Effector memory CD8-positive, alpha-beta T cell (primary cell): ENCODE measurements around the gene PCNA.

Source experiments
- ATAC-seq: fragments of 150-1000 bp; cut with Tn5 transposase; replicated peaks from 2 replicates; pipeline ENCODE4 v1.10.0; 2021; ENCODE audit warnings: mild to moderate bottlenecking, moderate library complexity
- DNase-seq, 3 experiments: peaks; one replicate each; pipeline ENCODE4 v3.0.0; 2021
- H3K27ac Mint-ChIP-seq, 2 donors: one replicate each; pipeline ENCODE4 v1.8.0; 2022; ENCODE audit warnings: mild to moderate bottlenecking in 2 of 2, mixed read lengths in 2 of 2, moderate library complexity in 2 of 2
- H3K27me3 Mint-ChIP-seq, 2 donors: one replicate each; pipeline ENCODE4 v1.8.0; 2022; ENCODE audit warnings: mixed read lengths in 2 of 2
- H3K36me3 Mint-ChIP-seq: one replicate; pipeline ENCODE4 v1.8.0; 2022; ENCODE audit warnings: mild to moderate bottlenecking, moderate library complexity, mixed read lengths; ENCODE audit not compliant: insufficient read depth
- H3K4me1 Mint-ChIP-seq, 2 donors: one replicate each; pipeline ENCODE4 v1.8.0; 2022; ENCODE audit warnings: low read depth in 2 of 2, mixed read lengths in 2 of 2
- H3K4me3 Mint-ChIP-seq, 2 donors: one replicate each; pipeline ENCODE4 v1.8.0; 2022; ENCODE audit warnings: mild to moderate bottlenecking in 2 of 2, mixed read lengths in 2 of 2, moderate library complexity in 2 of 2
- H3K9me3 Mint-ChIP-seq, 2 donors: one replicate each; pipeline ENCODE4 v1.8.0; 2022; ENCODE audit warnings: mixed read lengths in 2 of 2

PCNA gene

DNA sequence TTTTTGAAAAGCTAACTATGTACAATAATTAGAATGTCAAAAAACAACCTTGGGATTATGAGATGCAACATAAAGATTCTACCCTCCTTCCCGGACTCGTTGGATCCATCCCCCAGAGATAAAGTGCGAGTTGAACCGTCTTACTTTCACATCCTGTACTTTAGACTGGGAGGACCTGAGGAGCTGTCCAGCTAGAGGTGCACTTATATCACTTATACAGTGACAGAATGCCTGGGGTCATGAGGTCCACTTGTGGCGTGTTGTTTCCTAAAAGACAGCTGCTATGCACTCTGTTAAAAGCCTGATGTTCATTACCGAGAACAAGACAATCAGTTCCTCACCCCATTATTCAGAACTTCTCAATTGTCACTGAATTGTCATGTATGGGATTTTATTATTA, 9.1 kb upstream of the PCNA start:
- Mint-ChIP-seq H3K27ac (peak overlapping the region in 1 of 2 donors; percentile 94), H3K9me3 (no peaks in the 10 kb centered on the region), H3K4me1 (peaks cover 25 to 30% of the 10 kb centered on the region in 2 donors), H3K36me3 (peaks cover 34% of the 10 kb centered on the region), H3K4me3 (peak overlapping the region in 1 of 2 donors; percentile 93), H3K27me3 (no peaks in the 10 kb centered on the region)
- DNase-seq (no peak), ATAC-seq (no peak)

DNA sequence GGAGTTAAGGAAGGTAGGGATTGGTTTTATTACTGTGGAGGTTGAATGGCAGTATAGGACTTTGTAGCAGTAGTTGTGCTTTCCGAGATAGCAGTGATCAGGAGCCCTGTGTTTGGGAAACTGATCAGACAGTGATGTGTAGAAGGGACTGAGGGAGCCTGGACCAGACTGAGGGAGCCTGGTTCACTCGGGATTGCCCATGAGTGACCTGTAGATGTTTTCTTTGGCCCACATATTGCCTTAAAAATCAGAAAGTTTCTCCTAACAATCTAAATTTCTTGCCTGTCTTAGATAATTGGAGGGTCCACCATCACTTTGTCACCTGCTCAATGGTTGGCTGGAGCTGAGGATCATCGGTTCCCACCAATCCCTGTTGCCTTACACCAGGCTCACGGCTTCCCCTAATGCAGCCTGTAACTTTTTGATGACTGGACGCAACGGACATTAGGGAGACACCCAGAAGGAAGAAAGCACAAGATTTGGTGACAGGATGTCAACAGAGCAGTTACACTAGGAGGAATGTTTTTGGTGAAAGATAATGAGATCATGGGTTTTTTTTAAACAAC, 8.2 kb upstream of the PCNA start:
- no peaks in the 10 kb centered on the region for H3K9me3 Mint-ChIP-seq

GRCh38 chr20:5127204-5127858, 7.6 kb upstream of the PCNA start:
- Mint-ChIP-seq H3K36me3 (peaks cover 30% of the 10 kb centered on the region), H3K4me3 (peak overlapping the region; percentile 88 to 93), H3K27me3 (no peaks in the 10 kb centered on the region), H3K9me3 (no peaks in the 10 kb centered on the region), H3K4me1 (peaks cover 27 to 30% of the 10 kb centered on the region in 2 donors), H3K27ac (peak overlapping the region; percentile 88 to 94)
- DNase-seq (peak; percentile 60 to 65 (median 65)), ATAC-seq (peak; percentile 52)

More for the DNA sequence above, 8.2 kb upstream of the PCNA start:
- Mint-ChIP-seq H3K36me3 (peaks cover 30% of the 10 kb centered on the region), H3K4me1 (peaks cover 26 to 30% of the 10 kb centered on the region in 2 donors), H3K27ac (peak overlapping the region; percentile 88 to 94), H3K4me3 (peak overlapping the region; percentile 88 to 93), H3K27me3 (no peaks in the 10 kb centered on the region)
- ATAC-seq (no peak), DNase-seq (no peak)

- Mint-ChIP-seq H3K4me1 (peaks cover 27 to 30% of the 10 kb centered on the region in 2 donors), H3K36me3 (peaks cover 30% of the 10 kb centered on the region), H3K27ac (peak within 1 kb of the TSS; percentile 88 to 94), H3K4me3 (peak within 1 kb of the TSS; percentile 88 to 93), H3K9me3 (no peaks in the 10 kb centered on the region), H3K27me3 (no peaks in the 10 kb centered on the region)
- DNase-seq (peak; percentile 98 to 99 (median 98)), ATAC-seq (peak; percentile 83)
Measured at GRCh38 chr20:5126512-5127203, 6.9 kb upstream of the PCNA start, which contains the start of gene CDS2. Gene CDS2, plus strand, starts transcription at chr20:5127008. Its CDS starts 85 bp downstream, at chr20:5127093.

DNA sequence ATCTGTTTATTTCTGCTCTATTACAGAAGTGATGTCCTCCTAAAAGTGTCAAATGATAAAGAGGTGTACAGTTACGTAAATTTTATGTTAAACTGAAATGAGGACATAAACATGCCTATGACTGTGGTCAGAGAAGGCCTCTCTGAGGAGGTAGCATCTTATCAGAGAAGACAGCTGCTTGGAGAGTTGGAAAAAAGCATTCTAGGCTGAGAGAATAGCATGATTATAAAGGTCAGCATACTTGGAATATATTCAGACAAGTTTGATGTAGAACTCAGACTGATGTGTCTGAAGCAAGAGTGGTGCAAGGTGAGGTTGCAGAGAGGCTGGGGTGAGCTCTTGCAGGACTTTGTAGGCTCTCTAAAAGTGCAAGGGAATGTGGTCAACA, 3.1 kb upstream of the PCNA start:
- H3K4me1 Mint-ChIP-seq = peaks cover 21 to 24% of the 10 kb centered on the region in 2 donors
- no peaks in the 10 kb centered on the region for H3K27me3 Mint-ChIP-seq
- DNase-seq (no peak), ATAC-seq (no peak)
- H3K27ac Mint-ChIP-seq = no peak overlapping the region
- H3K9me3 Mint-ChIP-seq = no peaks in the 10 kb centered on the region
- H3K4me3 Mint-ChIP-seq = no peak overlapping the region
- peaks cover 35% of the 10 kb centered on the region for H3K36me3 Mint-ChIP-seq

- ATAC-seq (no peak), DNase-seq (no peak)
- Mint-ChIP-seq H3K4me1 (peaks cover 8 to 14% of the 10 kb centered on the region in 2 donors), H3K4me3 (peak overlapping the region; percentile 85 to 90), H3K9me3 (no peaks in the 10 kb centered on the region), H3K27me3 (no peaks in the 10 kb centered on the region), H3K27ac (peak overlapping the region; percentile 92), H3K36me3 (peaks cover 48% of the 10 kb centered on the region)
Measured at GRCh38 chr20:5120185-5120476, 373 bp upstream of the PCNA start.

DNA sequence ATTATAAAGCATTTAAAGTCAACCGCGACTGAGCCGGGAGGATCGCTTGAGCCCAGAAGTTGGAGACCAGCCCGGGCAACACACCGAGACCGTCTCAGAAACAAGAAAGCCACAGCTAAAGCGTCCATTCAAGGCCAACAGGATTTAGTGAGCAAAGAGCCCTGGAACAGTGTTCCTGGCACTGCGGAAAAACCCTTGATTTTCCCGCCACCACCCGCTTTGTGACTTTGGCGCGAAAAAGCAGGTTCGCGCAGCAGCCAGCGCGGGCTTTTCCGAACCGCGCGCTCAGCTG, 669 bp downstream of the PCNA start:
- Mint-ChIP-seq H3K27me3 (no peaks in the 10 kb centered on the region), H3K4me1 (peaks cover 8 to 14% of the 10 kb centered on the region in 2 donors), H3K9me3 (no peaks in the 10 kb centered on the region), H3K4me3 (peak overlapping the region; percentile 85 to 90), H3K27ac (peak overlapping the region; percentile 92), H3K36me3 (peaks cover 54% of the 10 kb centered on the region)
- no peak for ATAC-seq
- DNase-seq = no peak

DNA sequence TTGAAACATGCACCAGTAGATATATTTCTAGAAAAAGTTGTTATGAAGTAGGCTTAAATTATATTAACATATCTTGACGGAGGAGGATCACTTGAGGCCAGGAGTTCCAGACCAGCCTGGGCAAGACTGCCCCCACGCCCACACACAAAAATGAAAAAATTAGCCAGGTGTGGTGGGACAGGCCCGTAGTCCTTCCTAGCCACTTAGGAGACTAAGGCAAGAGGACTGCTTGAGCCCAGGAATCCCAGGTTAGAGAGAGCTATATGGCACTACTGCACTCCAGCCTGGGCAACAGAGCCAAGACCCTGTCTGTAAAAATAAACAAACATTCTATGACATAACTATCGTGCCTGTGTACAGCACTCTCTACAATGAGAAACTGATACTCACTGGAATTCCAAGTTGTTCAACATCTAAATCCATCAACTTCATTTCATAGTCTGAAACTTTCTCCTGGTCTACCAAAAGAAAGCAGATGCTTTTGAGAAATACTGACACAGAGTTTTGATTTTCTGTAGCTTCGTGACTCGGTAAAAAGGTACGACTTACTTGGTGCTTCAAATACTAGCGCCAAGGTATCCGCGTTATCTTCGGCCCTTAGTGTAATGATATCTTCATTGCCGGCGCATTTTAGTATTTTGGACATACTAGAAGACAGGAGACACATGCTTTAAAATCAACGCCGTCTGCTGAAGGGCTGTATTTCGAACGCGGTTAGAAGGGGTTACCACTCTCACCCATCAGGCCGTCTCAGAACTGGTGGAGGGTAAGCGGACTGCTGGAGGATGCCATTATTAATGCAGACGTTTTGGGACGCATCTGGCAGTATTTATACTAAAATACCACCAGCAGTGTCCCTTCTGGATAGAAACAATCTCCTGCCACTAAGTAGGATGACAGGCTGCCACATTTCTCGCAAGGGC, 1.3 kb downstream of the PCNA start:
- ATAC-seq (no peak), DNase-seq (no peak)
- peaks cover 11 to 17% of the 10 kb centered on the region in 2 donors for H3K4me1 Mint-ChIP-seq
- H3K4me3 Mint-ChIP-seq = peak overlapping the region; percentile 85 to 90
- peak overlapping the region; percentile 92 for H3K27ac Mint-ChIP-seq
- no peaks in the 10 kb centered on the region for H3K27me3 Mint-ChIP-seq
- peaks cover 54% of the 10 kb centered on the region for H3K36me3 Mint-ChIP-seq
- H3K9me3 Mint-ChIP-seq = no peaks in the 10 kb centered on the region

GRCh38 chr20:5116875-5117274, 2.9 kb downstream of the PCNA start:
- Mint-ChIP-seq H3K4me1 (peaks cover 18 to 26% of the 10 kb centered on the region in 2 donors), H3K27me3 (no peaks in the 10 kb centered on the region), H3K27ac (no peak overlapping the region), H3K4me3 (no peak overlapping the region), H3K9me3 (no peaks in the 10 kb centered on the region), H3K36me3 (peaks cover 64% of the 10 kb centered on the region)
- no peak for DNase-seq
- ATAC-seq = no peak

- ATAC-seq = no peak
- H3K36me3 Mint-ChIP-seq = peaks cover 77% of the 10 kb centered on the region
- peaks cover 12 to 18% of the 10 kb centered on the region in 2 donors for H3K4me1 Mint-ChIP-seq
- H3K27ac Mint-ChIP-seq = peak overlapping the region in 1 of 2 donors; percentile 98
- H3K27me3 Mint-ChIP-seq = no peaks in the 10 kb centered on the region
- H3K4me3 Mint-ChIP-seq = no peak overlapping the region
- H3K9me3 Mint-ChIP-seq = no peaks in the 10 kb centered on the region
- no peak for DNase-seq
Measured at GRCh38 chr20:5114403-5114802, 5.4 kb downstream of the PCNA start.

- Mint-ChIP-seq H3K9me3 (no peaks in the 10 kb centered on the region), H3K4me3 (peak overlapping the region; percentile 88 to 95), H3K4me1 (peaks cover 12 to 18% of the 10 kb centered on the region in 2 donors), H3K27ac (peak overlapping the region; percentile 95 to 98), H3K36me3 (peaks cover 77% of the 10 kb centered on the region), H3K27me3 (no peaks in the 10 kb centered on the region)
- DNase-seq (no peak), ATAC-seq (no peak)
Measured at GRCh38 chr20:5113615-5113986, 6.2 kb downstream of the PCNA start.

DNA sequence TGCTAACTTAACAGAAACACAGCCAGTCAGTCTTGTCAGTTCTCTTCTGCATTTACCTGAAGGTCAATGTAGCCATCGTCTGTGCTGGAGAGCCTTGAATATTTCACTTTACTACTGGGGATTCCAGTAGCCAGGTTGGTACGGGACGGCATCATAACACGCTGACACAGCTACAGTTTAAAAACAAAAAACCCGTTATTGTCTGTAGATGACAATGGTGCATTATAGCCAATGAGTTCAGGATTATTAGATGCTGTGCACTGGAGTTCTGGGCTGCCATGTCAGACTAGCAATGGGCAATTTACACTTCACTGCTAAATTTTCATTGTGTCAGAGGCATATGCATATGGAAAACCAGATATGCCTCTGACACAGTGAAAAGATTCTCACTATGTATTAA, 10.5 kb downstream of the PCNA start:
- no peaks in the 10 kb centered on the region for H3K27me3 Mint-ChIP-seq
- H3K9me3 Mint-ChIP-seq = no peaks in the 10 kb centered on the region
- H3K4me1 Mint-ChIP-seq = peaks cover 13 to 14% of the 10 kb centered on the region in 2 donors
- ATAC-seq = no peak
- no peak overlapping the region for H3K4me3 Mint-ChIP-seq
- no peak overlapping the region for H3K27ac Mint-ChIP-seq
- peaks cover 69% of the 10 kb centered on the region for H3K36me3 Mint-ChIP-seq
- DNase-seq = no peak

- H3K9me3 Mint-ChIP-seq = no peaks in the 10 kb centered on the region
Measured at GRCh38 chr20:5104479-5104878, 15.3 kb downstream of the PCNA start.

More at GRCh38 chr20:5104479-5104878, 15.3 kb downstream of the PCNA start:
- Mint-ChIP-seq H3K27me3 (no peaks in the 10 kb centered on the region), H3K36me3 (peaks cover 81% of the 10 kb centered on the region), H3K4me1 (peaks cover 8 to 10% of the 10 kb centered on the region in 2 donors), H3K27ac (no peak overlapping the region), H3K4me3 (no peak overlapping the region)
- DNase-seq (no peak), ATAC-seq (no peak)
